ENCODE data around the gene MRPS30.

DNA sequence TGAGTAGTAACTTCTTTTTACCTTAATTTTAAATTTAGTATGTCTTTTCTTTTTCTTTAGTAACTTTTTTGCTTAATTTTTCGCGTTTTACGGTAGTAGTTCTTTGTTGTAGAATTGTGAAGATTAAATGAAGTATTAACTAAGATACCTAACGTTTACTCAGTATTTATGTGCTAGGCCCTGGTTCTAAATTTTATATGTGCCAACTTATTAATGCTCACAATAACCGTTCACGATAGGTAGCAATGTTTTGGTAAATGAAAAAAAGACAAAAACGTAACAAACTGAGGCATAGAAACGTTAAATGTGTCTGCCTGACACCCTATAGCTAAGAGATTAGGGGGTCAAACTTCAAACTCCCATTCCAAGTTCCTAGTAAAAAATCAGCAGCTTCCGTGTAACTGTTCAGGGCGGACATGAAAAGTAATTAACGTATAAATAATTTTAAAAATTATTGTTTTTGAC, 1.2 kb downstream of the MRPS30 start:
- TF ChIP-seq, protein P1, sequence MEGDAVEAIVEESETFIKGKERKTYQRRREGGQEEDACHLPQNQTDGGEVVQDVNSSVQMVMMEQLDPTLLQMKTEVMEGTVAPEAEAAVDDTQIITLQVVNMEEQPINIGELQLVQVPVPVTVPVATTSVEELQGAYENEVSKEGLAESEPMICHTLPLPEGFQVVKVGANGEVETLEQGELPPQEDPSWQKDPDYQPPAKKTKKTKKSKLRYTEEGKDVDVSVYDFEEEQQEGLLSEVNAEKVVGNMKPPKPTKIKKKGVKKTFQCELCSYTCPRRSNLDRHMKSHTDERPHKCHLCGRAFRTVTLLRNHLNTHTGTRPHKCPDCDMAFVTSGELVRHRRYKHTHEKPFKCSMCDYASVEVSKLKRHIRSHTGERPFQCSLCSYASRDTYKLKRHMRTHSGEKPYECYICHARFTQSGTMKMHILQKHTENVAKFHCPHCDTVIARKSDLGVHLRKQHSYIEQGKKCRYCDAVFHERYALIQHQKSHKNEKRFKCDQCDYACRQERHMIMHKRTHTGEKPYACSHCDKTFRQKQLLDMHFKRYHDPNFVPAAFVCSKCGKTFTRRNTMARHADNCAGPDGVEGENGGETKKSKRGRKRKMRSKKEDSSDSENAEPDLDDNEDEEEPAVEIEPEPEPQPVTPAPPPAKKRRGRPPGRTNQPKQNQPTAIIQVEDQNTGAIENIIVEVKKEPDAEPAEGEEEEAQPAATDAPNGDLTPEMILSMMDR (IDR thresholded peaks at IDR 0.05) = no peak
- TF ChIP-seq POLR2A (IDR thresholded peaks at IDR 0.05) = no peak

All from upper lobe of left lung (tissue), 4 donors.